ACC112 (cell line): ENCODE measurements around the gene ZFP69B.
"Not testable (repeated sequence)": the region's sequence is repeated elsewhere in the genome, so short reads cannot be mapped to it uniquely, and the experiment has no call there.

Experiments
- H2AFZ ChIP-seq: fragments of 200-600 bp; sonication (generic); one replicate; pipeline ENCODE4 v1.6.0; 2017; ENCODE audit warnings: antibody characterized with exemption, low read length; ENCODE audit not compliant: unreplicated experiment
- H3K27ac ChIP-seq: fragments of 200-600 bp; sonication (generic); 2 replicates; pipeline ENCODE4 v1.5.1; 2014; ENCODE audit warnings: low read depth, mild to moderate bottlenecking, antibody characterized with exemption, low read length, moderate library complexity
- H3K27me3 ChIP-seq: fragments of 200-600 bp; sonication (generic); 2 replicates; pipeline ENCODE4 v1.6.1; 2014; ENCODE audit warnings: mild to moderate bottlenecking, antibody characterized with exemption, low read length, moderate library complexity, mixed read lengths; ENCODE audit not compliant: insufficient read depth
- H3K36me3 ChIP-seq: fragments of 200-600 bp; sonication (generic); 2 replicates; pipeline ENCODE4 v1.6.1; 2016; ENCODE audit warnings: mild to moderate bottlenecking, antibody characterized with exemption, low read length, moderate library complexity, mixed read lengths; ENCODE audit not compliant: insufficient read depth
- H3K4me1 ChIP-seq: fragments of 200-600 bp; sonication (generic); one replicate; pipeline ENCODE4 v1.6.1; 2016; ENCODE audit warnings: low read length, mixed read lengths; ENCODE audit not compliant: insufficient read depth, unreplicated experiment, control insufficient read depth
- H3K4me3 ChIP-seq: fragments of 200-600 bp; sonication (generic); 2 replicates; pipeline ENCODE4 v1.5.1; 2014; ENCODE audit warnings: mild to moderate bottlenecking, low read depth, low read length
- H3K79me2 ChIP-seq: fragments of 200-600 bp; sonication (generic); one replicate; pipeline ENCODE4 v1.6.0; 2016; ENCODE audit warnings: low read length; ENCODE audit not compliant: control insufficient read depth, unreplicated experiment, insufficient read depth

ZFP69B gene

GRCh38 chr1:40478276-40478675 is 28.0 kb downstream of the ZFP69B start:
- Histone ChIP-seq H3K79me2 (no peaks in the 10 kb centered on the region), H3K27ac (no peak overlapping the region), H3K4me1 (peaks cover 5% of the 10 kb centered on the region), H2AFZ (peak overlapping the region; percentile 99), H3K27me3 (no peaks in the 10 kb centered on the region), H3K36me3 (peaks cover 18% of the 10 kb centered on the region), H3K4me3 (peak overlapping the region; percentile 94)

- Histone ChIP-seq H3K36me3 (peaks cover 23% of the 10 kb centered on the region), H3K4me1 (peaks cover 5% of the 10 kb centered on the region), H3K27me3 (no peaks in the 10 kb centered on the region)
Observed at GRCh38 chr1:40479156-40479555, 28.9 kb downstream of the ZFP69B start.

GRCh38 chr1:40495315-40495903 is 45.1 kb downstream of the ZFP69B start:
- Histone ChIP-seq H3K4me3 (no peak overlapping the region), H3K27me3 (no peaks in the 10 kb centered on the region), H3K36me3 (peaks cover 70% of the 10 kb centered on the region)

More at GRCh38 chr1:40479156-40479555, 28.9 kb downstream of the ZFP69B start:
- H3K4me3 ChIP-seq = no peak overlapping the region
- H2AFZ ChIP-seq = no peak overlapping the region
- no peaks in the 10 kb centered on the region for H3K79me2 ChIP-seq
- no peak overlapping the region for H3K27ac ChIP-seq

GRCh38 chr1:40502651-40503050 is 52.4 kb downstream of the ZFP69B start:
- H3K4me1 ChIP-seq, H2AFZ ChIP-seq, H3K4me3 ChIP-seq, H3K27me3 ChIP-seq, H3K79me2 ChIP-seq, H3K27ac ChIP-seq: not testable (repeated sequence)
- peaks cover 21% of the 10 kb centered on the region for H3K36me3 ChIP-seq

More at GRCh38 chr1:40495315-40495903, 45.1 kb downstream of the ZFP69B start:
- Histone ChIP-seq H2AFZ (no peak overlapping the region), H3K79me2 (peaks cover 4% of the 10 kb centered on the region), H3K27ac (no peak overlapping the region), H3K4me1 (no peaks in the 10 kb centered on the region)

- Histone ChIP-seq H3K4me1 (peaks cover 6% of the 10 kb centered on the region), H3K4me3 (peak overlapping the region; percentile 86), H3K36me3 (peaks cover 27% of the 10 kb centered on the region), H3K27ac (peak overlapping the region; percentile 32; the same call in 1 of the 2 replicates), H2AFZ (peak overlapping the region; percentile 72), H3K79me2 (peaks cover 20% of the 10 kb centered on the region), H3K27me3 (no peaks in the 10 kb centered on the region)
Observed at GRCh38 chr1:40507973-40508372, 57.7 kb downstream of the ZFP69B start.

GRCh38 chr1:40508375-40509341 is 58.4 kb downstream of the ZFP69B start, which contains the start of gene EXO5:
Gene EXO5, plus strand, starts transcription at chr1:40508767. Its CDS starts 5,778 bp downstream, at chr1:40514545.
- H3K4me1 ChIP-seq = peaks cover 6% of the 10 kb centered on the region
- H3K79me2 ChIP-seq = peaks cover 20% of the 10 kb centered on the region
- peak within 1 kb of the TSS; percentile 86 for H3K4me3 ChIP-seq
- H3K36me3 ChIP-seq = peaks cover 31% of the 10 kb centered on the region
- no peaks in the 10 kb centered on the region for H3K27me3 ChIP-seq
- peak within 1 kb of the TSS; percentile 32; the same call in 1 of the 2 replicates for H3K27ac ChIP-seq
- peak within 1 kb of the TSS; percentile 72 for H2AFZ ChIP-seq
